Measurements from ENCODE around the gene FAN1.

The FAN1 gene

DNA sequence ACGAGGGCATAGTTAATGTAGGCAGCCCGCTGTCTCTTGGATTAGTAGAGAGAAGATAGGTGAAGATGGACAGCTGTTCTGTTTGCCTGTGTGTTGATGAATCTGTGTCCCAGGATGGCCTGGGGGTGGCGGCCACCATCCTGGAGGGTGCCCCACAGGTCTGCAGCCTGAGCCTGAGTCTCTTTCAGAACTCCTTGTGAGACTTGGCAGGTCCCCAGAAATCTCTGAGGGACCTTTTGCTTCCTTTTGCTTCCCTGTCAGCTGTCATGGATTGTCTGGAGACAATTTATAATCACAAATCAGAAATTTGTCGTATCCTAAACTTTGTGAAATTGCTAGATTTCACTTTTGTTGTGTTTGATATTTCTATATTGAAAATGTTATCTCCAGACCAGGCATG is 17.4 kb downstream of the FAN1 start:
- DNase-seq, result no peak

GRCh38 chr15:30921781-30922479 is 18.2 kb downstream of the FAN1 start:
- no peak for DNase-seq

DNA sequence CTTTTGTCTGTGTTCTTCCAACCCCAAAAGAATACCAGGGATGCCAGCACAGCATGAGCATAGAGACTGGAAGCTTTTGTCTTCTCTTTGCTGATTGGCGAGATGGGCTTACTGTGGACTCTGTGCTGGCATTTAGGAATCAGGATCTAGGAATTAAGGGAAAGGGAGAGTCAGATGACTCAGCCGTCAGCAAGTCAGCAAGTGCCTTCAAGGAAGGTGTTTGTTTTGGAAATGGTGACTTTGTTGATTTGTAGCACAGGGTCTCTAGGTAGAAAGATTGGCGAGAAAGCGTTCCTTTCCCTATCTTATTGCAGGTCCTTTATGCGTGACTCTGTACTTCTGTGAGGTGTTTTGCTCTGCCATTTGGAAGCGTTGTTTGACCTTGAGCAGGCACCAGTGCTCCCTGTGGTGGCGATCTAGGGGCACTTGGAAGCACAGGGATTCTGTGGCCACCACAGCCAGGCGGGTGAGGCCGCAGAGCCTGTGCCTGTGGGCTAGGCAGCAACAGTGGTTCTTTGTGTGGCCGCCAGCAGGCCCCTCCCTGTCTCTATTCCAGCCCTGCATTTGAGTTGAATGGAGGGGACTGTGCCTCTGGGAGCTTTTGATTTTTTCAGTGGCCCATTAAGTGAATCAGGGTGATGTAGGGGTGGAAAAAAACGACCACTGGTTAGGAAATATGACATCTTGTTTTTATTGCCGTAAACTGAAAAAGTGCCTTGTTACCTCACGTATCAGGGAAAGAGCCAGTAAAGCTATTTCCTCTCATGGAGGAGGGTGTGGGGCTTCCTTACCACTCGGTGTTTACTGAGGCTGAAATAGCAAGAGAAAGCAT is 19.0 kb downstream of the FAN1 start:
- no peak for DNase-seq

DNA sequence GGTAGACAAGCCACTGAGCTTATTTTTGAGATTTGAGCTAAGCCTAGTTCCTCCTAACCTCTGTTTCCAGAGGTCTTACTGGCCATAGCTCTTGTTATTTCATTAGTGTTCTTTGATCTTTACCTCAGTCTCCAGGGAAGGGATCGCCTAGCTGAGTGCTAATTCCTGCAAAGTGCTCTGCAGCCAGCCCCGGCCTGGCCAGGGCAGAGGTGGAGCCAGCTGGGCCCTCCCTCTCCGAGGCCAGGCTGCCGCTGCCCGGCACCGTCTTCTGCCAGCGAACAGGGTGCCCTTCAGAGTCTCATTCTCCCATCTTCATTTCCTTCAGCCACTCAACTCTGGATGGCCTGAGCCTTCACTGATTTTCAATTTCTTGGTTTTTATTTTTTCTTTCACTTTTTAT is 19.7 kb downstream of the FAN1 start:
- no peak for DNase-seq

DNA sequence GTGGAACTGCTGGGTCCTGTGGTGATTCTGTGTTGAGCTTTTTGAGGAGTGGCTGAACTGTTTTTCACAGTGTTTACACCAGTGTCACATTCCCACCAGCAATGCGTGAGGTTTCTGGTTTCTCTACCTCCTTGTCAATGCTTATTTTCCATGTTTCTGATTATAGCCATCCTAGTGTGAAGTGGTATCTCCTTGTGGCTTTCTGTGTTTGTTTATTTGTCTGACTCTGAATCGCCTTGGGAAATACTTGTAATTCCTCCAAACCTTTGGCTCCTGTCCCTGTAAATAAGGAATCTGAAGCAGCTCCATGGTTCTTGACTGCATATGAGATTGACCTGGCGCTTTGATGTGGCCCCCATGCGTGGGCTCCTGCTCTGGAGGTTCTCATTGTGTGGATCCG is 20.6 kb downstream of the FAN1 start:
- no peak for DNase-seq

GRCh38 chr15:30925686-30926085 is 22.0 kb downstream of the FAN1 start:
- DNase-seq, result no peak

GRCh38 chr15:30926161-30926560 is 22.4 kb downstream of the FAN1 start:
- DNase-seq, result no peak

DNA sequence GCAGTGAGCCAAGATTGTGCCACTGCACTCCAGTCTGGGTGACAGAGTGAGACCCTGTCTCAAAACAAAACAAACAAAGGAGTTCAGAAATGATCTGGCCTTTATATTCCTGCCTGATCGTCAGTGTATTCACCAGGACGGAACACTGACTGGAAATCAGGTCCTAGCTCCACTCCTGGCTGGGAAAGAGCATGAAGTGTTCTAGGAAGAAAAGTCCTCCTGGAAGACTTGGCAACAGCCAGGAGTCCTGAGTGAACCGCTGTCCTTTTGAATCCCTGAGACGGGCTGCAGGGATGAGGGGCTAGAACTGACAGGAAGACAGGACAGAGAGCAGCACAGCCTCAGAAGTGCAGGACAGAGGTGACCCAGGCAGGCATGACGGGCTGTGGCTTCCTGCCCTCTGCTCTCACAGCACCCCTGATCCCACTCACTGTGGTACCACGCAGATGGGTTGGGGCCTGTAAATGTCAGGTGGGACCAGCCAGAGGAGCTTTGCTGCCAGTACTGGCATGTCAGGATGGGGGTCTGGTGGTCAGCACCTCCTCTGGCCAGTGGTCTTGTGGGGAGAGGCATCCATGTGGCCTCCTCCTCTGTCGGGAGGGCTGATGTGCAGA is 23.5 kb downstream of the FAN1 start:
- DNase-seq, result no peak

- DNase-seq, result no peak
Observed at GRCh38 chr15:30928076-30928475, 24.4 kb downstream of the FAN1 start.

- no peak for DNase-seq
Observed at GRCh38 chr15:30929064-30929669, 25.5 kb downstream of the FAN1 start.

GRCh38 chr15:30929982-30930381 is 26.3 kb downstream of the FAN1 start:
- no peak for DNase-seq

- DNase-seq, result no peak
Observed at GRCh38 chr15:30930422-30930821, 26.7 kb downstream of the FAN1 start.

- no peak for DNase-seq
Observed at GRCh38 chr15:30933293-30933692, 29.6 kb downstream of the FAN1 start.

GRCh38 chr15:30939161-30939560 is 35.4 kb downstream of the FAN1 start:
- no peak for DNase-seq

DNA sequence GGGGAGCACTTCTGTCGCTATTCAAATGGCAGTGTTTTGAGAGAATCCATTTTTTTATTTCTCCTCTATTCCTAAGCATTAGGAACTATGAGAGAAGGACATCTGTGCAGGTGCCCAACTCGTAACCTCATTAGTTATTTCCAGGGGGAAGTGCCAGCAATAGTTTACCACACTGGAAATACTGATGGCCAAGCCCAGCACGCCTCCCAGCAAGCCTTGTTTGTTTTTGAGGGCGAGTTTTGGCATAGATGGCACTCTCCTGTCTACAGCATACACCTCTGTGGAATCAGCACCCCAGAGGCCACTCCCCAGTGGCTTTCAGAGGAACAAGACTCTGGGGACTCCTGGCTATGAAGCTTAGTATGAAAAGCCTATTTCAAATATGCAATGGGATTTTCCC is 36.6 kb downstream of the FAN1 start:
- DNase-seq, result no peak

DNA sequence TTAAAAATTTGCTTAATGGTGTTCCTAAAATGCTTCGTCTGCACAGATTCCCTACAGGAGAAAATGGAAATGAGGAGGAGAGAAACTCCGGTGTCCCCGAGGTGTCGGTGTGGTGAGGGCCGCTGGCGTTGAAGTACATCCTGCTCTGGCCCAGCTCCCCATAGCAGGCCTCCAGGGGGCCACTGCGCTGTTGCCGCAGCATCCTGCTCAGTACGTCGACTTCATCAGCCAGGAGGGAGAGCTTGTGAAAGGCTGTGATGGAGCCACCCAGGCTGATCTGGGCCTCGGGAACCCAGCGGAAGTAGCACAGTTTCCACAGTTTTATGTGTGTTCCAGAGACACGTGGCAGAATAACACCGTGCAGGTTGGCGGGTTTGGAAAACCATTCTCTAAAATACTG is 37.8 kb downstream of the FAN1 start:
- no peak for DNase-seq

- DNase-seq, result no peak
Observed at GRCh38 chr15:30943654-30944335, 40.1 kb downstream of the FAN1 start.

GRCh38 chr15:30953183-30953582 is 49.5 kb downstream of the FAN1 start:
- no peak for DNase-seq

DNA sequence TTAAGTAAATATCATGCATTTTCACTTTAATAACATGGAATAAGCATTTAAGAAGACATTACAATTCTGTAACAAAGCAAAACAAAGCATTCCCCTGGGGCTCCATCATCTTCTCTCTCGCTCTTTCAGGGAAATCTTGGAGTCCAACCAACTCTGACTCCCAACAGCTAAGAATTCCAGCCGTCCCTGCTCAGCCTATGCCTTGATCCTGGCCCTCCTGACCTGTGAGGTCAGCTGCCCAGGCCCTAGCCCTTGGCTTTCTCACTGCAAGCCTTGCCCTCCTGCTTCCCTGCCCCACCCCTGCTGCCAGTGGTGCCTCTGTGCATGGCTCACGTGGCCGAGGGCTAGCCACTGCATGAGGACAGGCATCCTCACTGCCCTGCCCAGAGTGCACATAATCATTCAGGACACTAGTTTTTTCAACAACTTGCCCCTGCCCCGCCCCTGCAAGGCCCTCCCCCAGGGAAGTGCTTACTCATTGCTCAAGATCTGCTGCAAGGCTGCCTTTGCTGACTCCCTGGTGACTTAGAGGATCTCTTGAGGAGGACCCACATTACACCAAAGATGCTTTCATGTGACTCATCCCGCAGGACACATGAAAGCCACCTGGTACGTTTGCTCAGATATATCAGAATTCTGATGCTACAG is 50.1 kb downstream of the FAN1 start:
- peak; percentile 5 to 18 for DNase-seq

DNA sequence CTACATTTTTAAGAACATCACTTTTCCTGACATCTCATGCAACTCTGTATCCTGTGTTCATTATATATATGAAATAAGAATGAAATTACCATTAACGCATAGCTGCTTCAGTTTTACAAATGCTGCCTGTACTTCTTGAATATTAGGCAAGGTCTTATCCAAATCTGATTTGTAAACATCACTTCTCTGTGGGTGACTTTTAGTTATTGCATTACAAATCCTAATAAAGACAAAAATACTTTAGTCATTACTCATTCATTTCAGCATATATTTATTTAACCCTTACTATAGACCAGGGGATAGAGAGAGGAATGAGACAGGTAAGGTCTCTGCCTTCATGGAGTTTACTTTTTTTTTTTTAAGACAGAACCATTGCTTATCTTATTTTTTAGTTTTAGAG is 51.0 kb downstream of the FAN1 start:
- no peak for DNase-seq

GRCh38 chr15:30956216-30957124 is 52.8 kb downstream of the FAN1 start:
- DNase-seq, result no peak
